GM23338 (cell line): ENCODE results near the gene ATP5PD. TPM values are rescaled to one million over a fixed set of nuclear protein-coding genes. Genes with fewer than 3 reads are reported as not detected.

Experiments used
- ATAC-seq: fragments of 200-7000 bp; cut with Tn5 transposase; 3 replicates; pipeline ENCODE4 v1.9.1; 2020
- DNase-seq: peaks from one replicate; pipeline ENCODE4 v3.0.0-alpha.2; 2015; ENCODE audit warnings: low spot score
- H2AFZ ChIP-seq: fragments of 200-600 bp; sonication (generic); 2 replicates; pipeline ENCODE4 v1.8.0; 2016; ENCODE audit warnings: antibody characterized with exemption, mild to moderate bottlenecking, moderate library complexity
- H3F3A ChIP-seq: fragments of 200-600 bp; sonication (generic); replicated peaks from 2 replicates; pipeline ENCODE4 v1.8.0; 2017; ENCODE audit warnings: antibody characterized with exemption, mixed run types, low read depth
- H3K27ac ChIP-seq: fragments of 200-600 bp; sonication (generic); 2 replicates; pipeline ENCODE4 v1.6.1; 2016; ENCODE audit warnings: low read depth
- H3K27me3 ChIP-seq: fragments of 200-600 bp; sonication (generic); 2 replicates; pipeline ENCODE4 v1.8.0; 2016; ENCODE audit warnings: mild to moderate bottlenecking, mixed run types, moderate library complexity; ENCODE audit not compliant: insufficient read depth
- H3K36me3 ChIP-seq: fragments of 200-600 bp; sonication (generic); 2 replicates; pipeline ENCODE4 v1.8.0; 2016; ENCODE audit warnings: mild to moderate bottlenecking; ENCODE audit not compliant: insufficient read depth
- H3K4me1 ChIP-seq: fragments of 200-600 bp; sonication (generic); 2 replicates; pipeline ENCODE4 v1.8.0; 2016; ENCODE audit warnings: mild to moderate bottlenecking, moderate library complexity; ENCODE audit not compliant: insufficient read depth
- H3K4me2 ChIP-seq: fragments of 200-600 bp; sonication (generic); 2 replicates; pipeline ENCODE4 v1.7.1; 2017; ENCODE audit warnings: mixed run types
- H3K4me3 ChIP-seq: fragments of 200-600 bp; sonication (generic); 2 replicates; pipeline ENCODE4 v1.6.1; 2016; ENCODE audit warnings: mixed run types
- H3K79me2 ChIP-seq: fragments of 200-600 bp; sonication (generic); replicated peaks from 2 replicates; pipeline ENCODE4 v1.8.0; 2017; ENCODE audit warnings: mild to moderate bottlenecking; ENCODE audit not compliant: insufficient read depth
- H3K9me2 ChIP-seq: fragments of 200-600 bp; sonication (generic); 2 replicates; pipeline ENCODE4 v1.8.0; 2017; ENCODE audit not compliant: insufficient read depth
- H4K20me1 ChIP-seq: fragments of 200-600 bp; sonication (generic); replicated peaks from 2 replicates; pipeline ENCODE4 v1.8.0; 2017; ENCODE audit warnings: mild to moderate bottlenecking; ENCODE audit not compliant: insufficient read depth
- H3K27ac Mint-ChIP-seq: 2 replicates; pipeline ENCODE4 v1.8.0; 2020; ENCODE audit warnings: inconsistent platforms, mild to moderate bottlenecking, moderate library complexity, mixed read lengths
- H3K27me3 Mint-ChIP-seq: 3 replicates; pipeline ENCODE4 v1.8.0; 2022; ENCODE audit warnings: low read depth, mild to moderate bottlenecking, moderate library complexity, mixed read lengths, inconsistent platforms; ENCODE audit not compliant: insufficient read depth, poor library complexity
- H3K36me3 Mint-ChIP-seq: 3 replicates; pipeline ENCODE4 v1.8.0; 2021; ENCODE audit warnings: low read depth, mild to moderate bottlenecking, inconsistent platforms, moderate library complexity, mixed read lengths
- H3K4me1 Mint-ChIP-seq: 3 replicates; pipeline ENCODE4 v1.8.0; 2020; ENCODE audit warnings: mild to moderate bottlenecking, inconsistent platforms, mixed read lengths
- H3K4me3 Mint-ChIP-seq: 3 replicates; pipeline ENCODE4 v1.8.0; 2021; ENCODE audit warnings: moderate library complexity, mild to moderate bottlenecking, inconsistent platforms, mixed read lengths
- H3K9me3 Mint-ChIP-seq: 3 replicates; pipeline ENCODE4 v1.8.0; 2020; ENCODE audit warnings: moderate library complexity, mild to moderate bottlenecking, inconsistent platforms, mixed read lengths
- CREB1 ChIP-seq: fragments of 250-450 bp; sonication (Bioruptor Pico); IDR thresholded peaks from 2 replicates; pipeline ENCODE4 v1.5.0; 2020; ENCODE audit warnings: low read depth, mild to moderate bottlenecking, moderate library complexity
- EZH2 ChIP-seq: fragments of 200-600 bp; sonication (generic); IDR thresholded peaks from one replicate; pipeline ENCODE4 v1.8.0; 2017; ENCODE audit warnings: antibody characterized with exemption, mild to moderate bottlenecking, low read depth; ENCODE audit not compliant: unreplicated experiment
- EZH2phosphoT487 ChIP-seq: fragments of 200-600 bp; sonication (generic); IDR thresholded peaks from one replicate; pipeline ENCODE4 v1.8.1; 2018; ENCODE audit warnings: antibody characterized with exemption; ENCODE audit not compliant: unreplicated experiment
- JUNB ChIP-seq: IDR thresholded peaks from one replicate; pipeline ENCODE4 v1.6.1; 2016; ENCODE audit warnings: antibody characterized with exemption; ENCODE audit not compliant: unreplicated experiment
- NANOG ChIP-seq: IDR thresholded peaks from 2 replicates; pipeline ENCODE4 v1.6.1; 2016; ENCODE audit warnings: antibody characterized with exemption, borderline replicate concordance
- POLR2AphosphoS5 ChIP-seq: IDR thresholded peaks from 2 replicates; pipeline ENCODE4 v1.6.1; 2016; ENCODE audit warnings: antibody characterized with exemption, low read depth
- STAT1 ChIP-seq: IDR thresholded peaks from one replicate; pipeline ENCODE4 v1.6.1; 2016; ENCODE audit warnings: antibody characterized with exemption; ENCODE audit not compliant: unreplicated experiment
- ZNF114 ChIP-seq: fragments of 250-450 bp; sonication (Bioruptor Pico); IDR thresholded peaks from 2 replicates; pipeline ENCODE4 v1.5.0; 2020; ENCODE audit warnings: mild to moderate bottlenecking, moderate library complexity
- ZNF331 ChIP-seq: fragments of 250-450 bp; sonication (Bioruptor Pico); IDR thresholded peaks from 2 replicates; pipeline ENCODE4 v1.5.0; 2020; ENCODE audit warnings: low read depth, mild to moderate bottlenecking, moderate library complexity
- polyA plus RNA-seq: library from polyadenylated mRNA; unstranded; fragments of >200 nt; fragmentation: Nextera tagmentation; extraction: Ambion mirVana; gene quantifications from 2 replicates; pipeline ENCODE4 v1.2.1, GENCODE V29; 2016
- total RNA-seq: library from RNA; depleted of rRNA; stranded (reverse); fragments of >200 nt; shearing (Covaris generic); gene quantifications from 2 replicates; pipeline ENCODE4 v1.2.3, GENCODE V29; 2014
- TF ChIP-seq, protein P1 (sequence below): IDR thresholded peaks from 2 replicates; pipeline ENCODE4 v1.6.1; 2016; ENCODE audit warnings: antibody characterized with exemption
- TF ChIP-seq, protein P2 (sequence below), 2 experiments: fragments of 200-600 bp in 1 of 2; sonication (generic) in 1 of 2; conservative IDR thresholded peaks; 2 replicates each; pipeline versions ENCODE4 v1.5.1 to v1.6.1; 2016 to 2017; ENCODE audit warnings: antibody characterized with exemption in 2 of 2, low read depth in 2 of 2, mild to moderate bottlenecking in 2 of 2, moderate library complexity in 1 of 2
- TF ChIP-seq, protein P3 (sequence below): fragments of 250-450 bp; sonication (Bioruptor Pico); IDR thresholded peaks from 2 replicates; pipeline ENCODE4 v1.5.0; 2020; ENCODE audit warnings: mild to moderate bottlenecking, moderate library complexity

Gene ATP5PD
- total and polyA plus RNA-seq, 2 experiments from 2014 or later: 244 to 1,144 TPM

- TF ChIP-seq JUNB (no peak), ZNF114 (CRISPR knock-in tag) (no peak), STAT1 (no peak), EZH2 (no peak), NANOG (no peak), POLR2AphosphoS5 (no peak), EZH2phosphoT487 (no peak), ZNF331 (CRISPR knock-in tag) (no peak)
- TF ChIP-seq, protein P1, sequence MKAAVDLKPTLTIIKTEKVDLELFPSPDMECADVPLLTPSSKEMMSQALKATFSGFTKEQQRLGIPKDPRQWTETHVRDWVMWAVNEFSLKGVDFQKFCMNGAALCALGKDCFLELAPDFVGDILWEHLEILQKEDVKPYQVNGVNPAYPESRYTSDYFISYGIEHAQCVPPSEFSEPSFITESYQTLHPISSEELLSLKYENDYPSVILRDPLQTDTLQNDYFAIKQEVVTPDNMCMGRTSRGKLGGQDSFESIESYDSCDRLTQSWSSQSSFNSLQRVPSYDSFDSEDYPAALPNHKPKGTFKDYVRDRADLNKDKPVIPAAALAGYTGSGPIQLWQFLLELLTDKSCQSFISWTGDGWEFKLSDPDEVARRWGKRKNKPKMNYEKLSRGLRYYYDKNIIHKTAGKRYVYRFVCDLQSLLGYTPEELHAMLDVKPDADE: no peak
Measured at GRCh38 chr17:75041656-75042280, 5.0 kb downstream of the ATP5PD start (continued).

DNA sequence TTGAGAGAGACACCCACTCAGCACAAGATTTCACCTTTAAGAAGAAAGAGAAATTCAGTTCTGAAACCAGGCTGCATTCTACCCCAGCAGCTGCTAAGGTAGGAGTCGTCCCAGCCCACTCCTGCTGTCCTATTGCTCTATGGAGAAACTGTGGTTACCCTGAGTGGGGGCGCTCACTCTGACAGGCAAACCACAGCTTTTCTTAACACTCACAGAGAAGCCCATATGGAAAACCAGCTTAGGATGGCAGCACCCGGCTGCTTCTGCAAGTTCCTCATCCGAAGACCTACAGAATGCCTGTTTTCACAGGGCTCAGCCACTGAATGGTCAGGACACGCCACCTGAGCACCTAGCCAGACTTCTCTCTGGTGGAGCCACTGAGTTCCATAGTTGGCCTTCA is 7.5 kb downstream of the ATP5PD start:
- Histone ChIP-seq H3K9me2 (no peaks in the 10 kb centered on the region), H3K36me3 (peaks cover 24% of the 10 kb centered on the region), H3F3A (peaks cover 49% of the 10 kb centered on the region), H3K4me2 (no peak overlapping the region), H3K79me2 (peaks cover 22% of the 10 kb centered on the region), H3K4me3 (no peak overlapping the region), H3K27me3 (no peaks in the 10 kb centered on the region), H3K27ac (no peak overlapping the region), H2AFZ (no peak overlapping the region), H4K20me1 (no peaks in the 10 kb centered on the region; the same call in 1 of the 2 replicates), H3K4me1 (peaks cover 48% of the 10 kb centered on the region)
- ATAC-seq (no peak), DNase-seq (no peak)
- no peak overlapping the region for H3K4me3 Mint-ChIP-seq
- peaks cover 8% of the 10 kb centered on the region; the same call in 2 of the 3 replicates for H3K9me3 Mint-ChIP-seq
- H3K27ac Mint-ChIP-seq: no peak overlapping the region
- H3K36me3 Mint-ChIP-seq: peaks cover 59% of the 10 kb centered on the region
- H3K27me3 Mint-ChIP-seq: peaks cover 23% of the 10 kb centered on the region
- H3K4me1 Mint-ChIP-seq: peaks cover 45% of the 10 kb centered on the region
- TF ChIP-seq CREB1 (no peak), POLR2AphosphoS5 (no peak), NANOG (no peak), EZH2phosphoT487 (no peak), ZNF114 (CRISPR knock-in tag) (no peak), ZNF331 (CRISPR knock-in tag) (no peak), STAT1 (no peak), EZH2 (no peak), JUNB (no peak)
- TF ChIP-seq, protein P2, sequence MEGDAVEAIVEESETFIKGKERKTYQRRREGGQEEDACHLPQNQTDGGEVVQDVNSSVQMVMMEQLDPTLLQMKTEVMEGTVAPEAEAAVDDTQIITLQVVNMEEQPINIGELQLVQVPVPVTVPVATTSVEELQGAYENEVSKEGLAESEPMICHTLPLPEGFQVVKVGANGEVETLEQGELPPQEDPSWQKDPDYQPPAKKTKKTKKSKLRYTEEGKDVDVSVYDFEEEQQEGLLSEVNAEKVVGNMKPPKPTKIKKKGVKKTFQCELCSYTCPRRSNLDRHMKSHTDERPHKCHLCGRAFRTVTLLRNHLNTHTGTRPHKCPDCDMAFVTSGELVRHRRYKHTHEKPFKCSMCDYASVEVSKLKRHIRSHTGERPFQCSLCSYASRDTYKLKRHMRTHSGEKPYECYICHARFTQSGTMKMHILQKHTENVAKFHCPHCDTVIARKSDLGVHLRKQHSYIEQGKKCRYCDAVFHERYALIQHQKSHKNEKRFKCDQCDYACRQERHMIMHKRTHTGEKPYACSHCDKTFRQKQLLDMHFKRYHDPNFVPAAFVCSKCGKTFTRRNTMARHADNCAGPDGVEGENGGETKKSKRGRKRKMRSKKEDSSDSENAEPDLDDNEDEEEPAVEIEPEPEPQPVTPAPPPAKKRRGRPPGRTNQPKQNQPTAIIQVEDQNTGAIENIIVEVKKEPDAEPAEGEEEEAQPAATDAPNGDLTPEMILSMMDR (conservative IDR thresholded peaks at IDR 0.05; ENCODE audit: low read depth in 2 of 2): no peak
- TF ChIP-seq, protein P3, sequence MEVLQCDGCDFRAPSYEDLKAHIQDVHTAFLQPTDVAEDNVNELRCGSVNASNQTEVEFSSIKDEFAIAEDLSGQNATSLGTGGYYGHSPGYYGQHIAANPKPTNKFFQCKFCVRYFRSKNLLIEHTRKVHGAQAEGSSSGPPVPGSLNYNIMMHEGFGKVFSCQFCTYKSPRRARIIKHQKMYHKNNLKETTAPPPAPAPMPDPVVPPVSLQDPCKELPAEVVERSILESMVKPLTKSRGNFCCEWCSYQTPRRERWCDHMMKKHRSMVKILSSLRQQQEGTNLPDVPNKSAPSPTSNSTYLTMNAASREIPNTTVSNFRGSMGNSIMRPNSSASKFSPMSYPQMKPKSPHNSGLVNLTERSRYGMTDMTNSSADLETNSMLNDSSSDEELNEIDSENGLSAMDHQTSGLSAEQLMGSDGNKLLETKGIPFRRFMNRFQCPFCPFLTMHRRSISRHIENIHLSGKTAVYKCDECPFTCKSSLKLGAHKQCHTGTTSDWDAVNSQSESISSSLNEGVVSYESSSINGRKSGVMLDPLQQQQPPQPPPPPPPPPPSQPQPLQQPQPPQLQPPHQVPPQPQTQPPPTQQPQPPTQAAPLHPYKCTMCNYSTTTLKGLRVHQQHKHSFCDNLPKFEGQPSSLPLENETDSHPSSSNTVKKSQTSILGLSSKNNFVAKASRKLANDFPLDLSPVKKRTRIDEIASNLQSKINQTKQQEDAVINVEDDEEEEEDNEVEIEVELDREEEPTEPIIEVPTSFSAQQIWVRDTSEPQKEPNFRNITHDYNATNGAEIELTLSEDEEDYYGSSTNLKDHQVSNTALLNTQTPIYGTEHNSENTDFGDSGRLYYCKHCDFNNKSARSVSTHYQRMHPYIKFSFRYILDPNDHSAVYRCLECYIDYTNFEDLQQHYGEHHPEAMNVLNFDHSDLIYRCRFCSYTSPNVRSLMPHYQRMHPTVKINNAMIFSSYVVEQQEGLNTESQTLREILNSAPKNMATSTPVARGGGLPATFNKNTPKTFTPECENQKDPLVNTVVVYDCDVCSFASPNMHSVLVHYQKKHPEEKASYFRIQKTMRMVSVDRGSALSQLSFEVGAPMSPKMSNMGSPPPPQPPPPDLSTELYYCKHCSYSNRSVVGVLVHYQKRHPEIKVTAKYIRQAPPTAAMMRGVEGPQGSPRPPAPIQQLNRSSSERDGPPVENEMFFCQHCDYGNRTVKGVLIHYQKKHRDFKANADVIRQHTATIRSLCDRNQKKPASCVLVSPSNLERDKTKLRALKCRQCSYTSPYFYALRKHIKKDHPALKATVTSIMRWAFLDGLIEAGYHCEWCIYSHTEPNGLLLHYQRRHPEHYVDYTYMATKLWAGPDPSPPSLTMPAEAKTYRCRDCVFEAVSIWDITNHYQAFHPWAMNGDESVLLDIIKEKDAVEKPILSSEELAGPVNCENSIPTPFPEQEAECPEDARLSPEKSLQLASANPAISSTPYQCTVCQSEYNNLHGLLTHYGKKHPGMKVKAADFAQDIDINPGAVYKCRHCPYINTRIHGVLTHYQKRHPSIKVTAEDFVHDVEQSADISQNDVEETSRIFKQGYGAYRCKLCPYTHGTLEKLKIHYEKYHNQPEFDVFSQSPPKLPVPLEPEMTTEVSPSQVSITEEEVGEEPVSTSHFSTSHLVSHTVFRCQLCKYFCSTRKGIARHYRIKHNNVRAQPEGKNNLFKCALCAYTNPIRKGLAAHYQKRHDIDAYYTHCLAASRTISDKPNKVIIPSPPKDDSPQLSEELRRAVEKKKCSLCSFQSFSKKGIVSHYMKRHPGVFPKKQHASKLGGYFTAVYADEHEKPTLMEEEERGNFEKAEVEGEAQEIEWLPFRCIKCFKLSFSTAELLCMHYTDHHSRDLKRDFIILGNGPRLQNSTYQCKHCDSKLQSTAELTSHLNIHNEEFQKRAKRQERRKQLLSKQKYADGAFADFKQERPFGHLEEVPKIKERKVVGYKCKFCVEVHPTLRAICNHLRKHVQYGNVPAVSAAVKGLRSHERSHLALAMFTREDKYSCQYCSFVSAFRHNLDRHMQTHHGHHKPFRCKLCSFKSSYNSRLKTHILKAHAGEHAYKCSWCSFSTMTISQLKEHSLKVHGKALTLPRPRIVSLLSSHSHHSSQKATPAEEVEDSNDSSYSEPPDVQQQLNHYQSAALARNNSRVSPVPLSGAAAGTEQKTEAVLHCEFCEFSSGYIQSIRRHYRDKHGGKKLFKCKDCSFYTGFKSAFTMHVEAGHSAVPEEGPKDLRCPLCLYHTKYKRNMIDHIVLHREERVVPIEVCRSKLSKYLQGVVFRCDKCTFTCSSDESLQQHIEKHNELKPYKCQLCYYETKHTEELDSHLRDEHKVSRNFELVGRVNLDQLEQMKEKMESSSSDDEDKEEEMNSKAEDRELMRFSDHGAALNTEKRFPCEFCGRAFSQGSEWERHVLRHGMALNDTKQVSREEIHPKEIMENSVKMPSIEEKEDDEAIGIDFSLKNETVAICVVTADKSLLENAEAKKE (CRISPR knock-in tag): no peak
- TF ChIP-seq, protein P1: no peak
